K562 (cell line): ENCODE data around the gene ACACB. TPM values are rescaled to one million over a fixed set of nuclear protein-coding genes. Genes with fewer than 3 reads are reported as not detected.

Source experiments
- BDP1 ChIP-seq: IDR thresholded peaks from 3 replicates; pipeline ENCODE4 v1.6.1; 2011; ENCODE audit not compliant: insufficient read length, insufficient read depth
- C11orf30 ChIP-seq: fragments of 450-650 bp; IDR thresholded peaks from 2 replicates; pipeline ENCODE4 v1.6.1; 2016; ENCODE audit warnings: low read depth, mild to moderate bottlenecking
- CREB1 ChIP-seq, 2 experiments: sonication (generic) in 1 of 2; formaldehyde crosslinking in 1 of 2; IDR thresholded peaks; 2 replicates each; pipeline versions ENCODE4 v1.6.1 to v1.8.0; 2012 to 2022; ENCODE audit warnings: inconsistent platforms in 1 of 2, mild to moderate bottlenecking in 1 of 2, missing genetic modification reagents in 1 of 2, moderate library complexity in 1 of 2
- CREB3L1 ChIP-seq: fragments of 450-650 bp; IDR thresholded peaks from 2 replicates; pipeline ENCODE4 v1.6.1; 2014; ENCODE audit warnings: low read depth, mild to moderate bottlenecking, moderate library complexity, borderline replicate concordance
- KAT7 ChIP-seq: sonication (generic); formaldehyde crosslinking; IDR thresholded peaks from 2 replicates; pipeline ENCODE4 v1.8.0; 2022; ENCODE audit warnings: missing genetic modification reagents, mild to moderate bottlenecking, borderline replicate concordance
- MXI1 ChIP-seq: IDR thresholded peaks from 2 replicates; pipeline ENCODE4 v1.6.1; 2011; ENCODE audit warnings: low read depth, mild to moderate bottlenecking, improper control_type of control experiment, low read length
- NFE2L1 ChIP-seq: fragments of 450-650 bp; IDR thresholded peaks from 2 replicates; pipeline ENCODE4 v1.6.1; 2016; ENCODE audit warnings: missing genetic modification characterization, low read depth, mild to moderate bottlenecking, missing compliant biosample characterization, moderate library complexity, borderline replicate concordance
- RFX7 ChIP-seq: fragments of 250-450 bp; sonication (Bioruptor Pico); IDR thresholded peaks from 2 replicates; pipeline ENCODE4 v1.5.1; 2021; ENCODE audit warnings: mild to moderate bottlenecking
- SPI1 ChIP-seq: IDR thresholded peaks from 2 replicates; pipeline ENCODE4 v1.6.1; 2011; ENCODE audit warnings: low read depth, low read length, control low read depth, borderline replicate concordance
- SRSF3 ChIP-seq: fragments of 200-400 bp; formaldehyde crosslinking; IDR thresholded peaks from 2 replicates; pipeline ENCODE4 v1.6.1; 2016; ENCODE audit warnings: mild to moderate bottlenecking, low read length, moderate library complexity; ENCODE audit not compliant: insufficient read depth
- TAF15 ChIP-seq: fragments of 200-400 bp; formaldehyde crosslinking; IDR thresholded peaks from 2 replicates; pipeline ENCODE4 v1.6.1; 2017; ENCODE audit warnings: mild to moderate bottlenecking, low read depth, low read length, moderate library complexity
- TOE1 ChIP-seq, 2 experiments: fragments of 450-650 bp in 1 of 2; sonication (generic) in 1 of 2; formaldehyde crosslinking in 1 of 2; IDR thresholded peaks; 2 replicates each; pipeline versions ENCODE4 v1.7.1 to v1.8.0; 2016 to 2022; ENCODE audit warnings: borderline replicate concordance in 2 of 2, mild to moderate bottlenecking in 2 of 2, antibody characterized with exemption in 1 of 2, inconsistent platforms in 1 of 2, low read depth in 1 of 2, missing genetic modification reagents in 1 of 2, moderate library complexity in 1 of 2
- ZBTB2 ChIP-seq: fragments of 450-650 bp; IDR thresholded peaks from 2 replicates; pipeline ENCODE4 v1.6.1; 2016; ENCODE audit warnings: antibody characterized with exemption
- ZBTB26 ChIP-seq: fragments of 450-650 bp; formaldehyde crosslinking; IDR thresholded peaks from 2 replicates; pipeline ENCODE4 v1.4.0; 2022; ENCODE audit warnings: missing genetic modification characterization
- ZFX ChIP-seq: sonication (generic); formaldehyde crosslinking; IDR thresholded peaks from 2 replicates; pipeline ENCODE4 v1.8.0; 2022; ENCODE audit warnings: mild to moderate bottlenecking, missing genetic modification reagents, moderate library complexity
- ZNF609 ChIP-seq: sonication (generic); formaldehyde crosslinking; IDR thresholded peaks from 2 replicates; pipeline ENCODE4 v1.8.1; 2023; ENCODE audit warnings: missing genetic modification reagents, mild to moderate bottlenecking, borderline replicate concordance
- polyA plus RNA-seq, 8 experiments: library from polyadenylated mRNA; depleted of rRNA in 4 of 8; stranded (reverse) in 5 of 8; unstranded in 3 of 8; fragments of >200 nt; fragmentation: Nextera tagmentation in 2 of 8; fragmentation: Illumina TruSeq in 1 of 8; extraction: Ambion mirVana in 2 of 8; extraction: Trizol in 1 of 8; gene quantifications; 2 replicates each; pipeline versions ENCODE4 v1.2.1 to v1.2.3, GENCODE V29; 2011 to 2014; ENCODE audit warnings: inconsistent platforms in 1 of 8, missing spikeins in 1 of 8
- total RNA-seq, 7 experiments: library from RNA; depleted of rRNA in 6 of 7; stranded (reverse); fragments of >200 nt in 6 of 7; fragmentation: Illumina TruSeq in 2 of 7; extraction: Trizol in 2 of 7; gene quantifications; 2 replicates each; pipeline versions ENCODE4 v1.2.1 to v1.2.3, GENCODE V29; 2011 to 2021; ENCODE audit warnings: low replicate concordance in 1 of 7

The ACACB gene
- total and polyA plus RNA-seq, 9 of the 15 experiments (the other 6 are each of a cell fraction or from before 2014, with no cell fraction given): 0.10 to 2.5 (median 0.83) TPM

- no peak for TF ChIP-seq CREB1 (IDR thresholded peaks at IDR 0.05)
- TF ChIP-seq CREB1 (CRISPR knock-in tag; IDR thresholded peaks at IDR 0.05): no peak
- no peak for TF ChIP-seq SRSF3
- TF ChIP-seq RFX7 (CRISPR knock-in tag): no peak
- no peak for TF ChIP-seq ZNF609 (CRISPR knock-in tag)
- no peak for TF ChIP-seq KAT7 (CRISPR knock-in tag)
- no peak for TF ChIP-seq C11orf30
- TF ChIP-seq NFE2L1: no peak
- TF ChIP-seq ZFX (CRISPR knock-in tag): no peak
- no peak for TF ChIP-seq MXI1
- TF ChIP-seq ZBTB2: no peak
- no peak for TF ChIP-seq SPI1
- peak; percentile 25; the same call in 1 of the 2 replicates for TF ChIP-seq TOE1 (IDR thresholded peaks at IDR 0.05; ENCODE audit: borderline replicate concordance)
- TF ChIP-seq TOE1 (CRISPR knock-in tag; IDR thresholded peaks at IDR 0.05; ENCODE audit: borderline replicate concordance, low read depth): no peak
- no peak for TF ChIP-seq CREB3L1
- TF ChIP-seq ZBTB26: no peak
- TF ChIP-seq TAF15: no peak
- TF ChIP-seq BDP1: no peak
Observed at GRCh38 chr12:109154451-109155438, 38.4 kb downstream of the ACACB start (continued).
